Tibial artery (tissue), 4 donors: ENCODE measurements around the gene SUSD2.
A peak's percentile ranks its signal among the peaks of the same experiment; 100 is the strongest.

Experiments used
- DNase-seq, 2 donors: peaks; one replicate each; pipeline ENCODE4 v3.0.0-alpha.2; 2019
- H3K27ac ChIP-seq, 2 donors: fragments of 200-600 bp; sonication (generic) in 1 of 2; 1 replicate in 1 of 2; 2 replicates in 1 of 2; pipeline ENCODE4 v1.5.1; 2018 to 2019; ENCODE audit warnings: mild to moderate bottlenecking in 1 of 2
- H3K27me3 ChIP-seq, 2 donors: fragments of 200-600 bp; sonication (generic) in 1 of 2; one replicate each; pipeline versions ENCODE4 v1.5.1 to v1.6.0; 2016 to 2019
- H3K36me3 ChIP-seq, 3 donors: fragments of 200-600 bp; sonication (generic) in 2 of 3; one replicate each; pipeline ENCODE4 v1.5.1; 2016 to 2019; ENCODE audit warnings: mild to moderate bottlenecking in 2 of 3
- H3K4me1 ChIP-seq, 4 donors: fragments of 200-600 bp; sonication (generic) in 2 of 4; 1 replicate in 3 of 4; 2 replicates in 1 of 4; pipeline ENCODE4 v1.5.1; 2016 to 2019
- H3K4me3 ChIP-seq, 2 donors: fragments of 200-600 bp; sonication (generic) in 1 of 2; 1 replicate in 1 of 2; 2 replicates in 1 of 2; pipeline ENCODE4 v1.5.1; 2018 to 2019; ENCODE audit warnings: mild to moderate bottlenecking in 2 of 2
- H3K9me3 ChIP-seq, 3 donors: fragments of 200-600 bp; sonication (generic) in 1 of 3; one replicate each; pipeline ENCODE4 v1.5.1; 2016 to 2019
- CTCF ChIP-seq, 2 experiments: fragments of 200-600 bp in 1 of 2; fragments of 450-650 bp in 1 of 2; IDR thresholded peaks; one replicate each; pipeline ENCODE4 v1.5.1; 2017 to 2019; ENCODE audit warnings: antibody characterized with exemption in 2 of 2, mild to moderate bottlenecking in 1 of 2, moderate library complexity in 1 of 2
- intact Hi-C: fragments of 100-400 bp; cut with DNase I; formaldehyde crosslinking; loops from one replicate; pipeline ENCODE4 v1.15.0; 2023; ENCODE audit warnings: low total_unique reads

Gene SUSD2

GRCh38 chr22:24154826-24155225 lies 26.5 kb upstream of the SUSD2 start:
- Histone ChIP-seq H3K4me3 (no peak overlapping the region), H3K4me1 (peaks cover 6 to 41% (median 39%) of the 10 kb centered on the region in 4 donors), H3K9me3 (no peaks in the 10 kb centered on the region), H3K27me3 (no peaks in the 10 kb centered on the region), H3K27ac (peak overlapping the region; percentile 89 to 90), H3K36me3 (no peaks in the 10 kb centered on the region)
- TF ChIP-seq CTCF (IDR thresholded peaks at IDR 0.05) = no peak
- intact Hi-C loops = no loop called here
- no peak for DNase-seq

- H3K27ac ChIP-seq = peak overlapping the region; percentile 89 to 90
- peak; percentile 43 to 59 for TF ChIP-seq CTCF (IDR thresholded peaks at IDR 0.05)
- DNase-seq = peak; percentile 80 to 93
- peaks cover 0 to 4% (median 0%) of the 10 kb centered on the region in 3 donors for H3K36me3 ChIP-seq
- H3K9me3 ChIP-seq = no peaks in the 10 kb centered on the region
- H3K4me3 ChIP-seq = peak overlapping the region; percentile 82 to 85
- H3K27me3 ChIP-seq = no peaks in the 10 kb centered on the region
- intact Hi-C loops = no loop called here
- H3K4me1 ChIP-seq = peaks cover 6 to 50% (median 48%) of the 10 kb centered on the region in 4 donors
Measured at GRCh38 chr22:24155627-24156140, 25.6 kb upstream of the SUSD2 start.

GRCh38 chr22:24156141-24156912 lies 25.0 kb upstream of the SUSD2 start:
- peaks cover 0 to 9% (median under 1%) of the 10 kb centered on the region in 3 donors for H3K36me3 ChIP-seq
- no peaks in the 10 kb centered on the region for H3K27me3 ChIP-seq
- TF ChIP-seq CTCF (IDR thresholded peaks at IDR 0.05) = no peak
- peak overlapping the region; percentile 82 to 85 for H3K4me3 ChIP-seq
- no peak for DNase-seq
- H3K27ac ChIP-seq = peak overlapping the region; percentile 89 to 90
- H3K9me3 ChIP-seq = no peaks in the 10 kb centered on the region
- intact Hi-C loops = no loop called here
- peaks cover 6 to 56% (median 54%) of the 10 kb centered on the region in 4 donors for H3K4me1 ChIP-seq

GRCh38 chr22:24156913-24157821 lies 24.1 kb upstream of the SUSD2 start:
- Histone ChIP-seq H3K27me3 (no peaks in the 10 kb centered on the region), H3K36me3 (peaks cover 0 to 17% (median 8%) of the 10 kb centered on the region in 3 donors), H3K9me3 (no peaks in the 10 kb centered on the region), H3K4me1 (peaks cover 6 to 65% (median 63%) of the 10 kb centered on the region in 4 donors), H3K4me3 (peak overlapping the region; percentile 82 to 85), H3K27ac (peak overlapping the region; percentile 89 to 90)
- TF ChIP-seq CTCF (IDR thresholded peaks at IDR 0.05) = peak; percentile 83 to 86
- DNase-seq = peak; percentile 86 to 92
- intact Hi-C loops = no loop called here

- peak; percentile 30 to 49 for TF ChIP-seq CTCF (IDR thresholded peaks at IDR 0.05)
- Histone ChIP-seq H3K4me3 (peak overlapping the region; percentile 82 to 85), H3K27ac (peak overlapping the region; percentile 89 to 90), H3K36me3 (peaks cover 0 to 22% (median 12%) of the 10 kb centered on the region in 3 donors), H3K4me1 (peaks cover 6 to 71% (median 68%) of the 10 kb centered on the region in 4 donors), H3K9me3 (no peaks in the 10 kb centered on the region), H3K27me3 (no peaks in the 10 kb centered on the region)
- DNase-seq = peak; percentile 63 to 91
- intact Hi-C loops = no loop called here
Measured at GRCh38 chr22:24157822-24158135, 23.5 kb upstream of the SUSD2 start.
